Globus pallidus (tissue), 1 donor: ENCODE measurements around the gene FLNA.
"Not testable (repeated sequence)": the region's sequence is repeated elsewhere in the genome, so short reads cannot be mapped to it uniquely, and the experiment has no call there.

ENCODE experiments used
- DNase-seq: peaks from one replicate; pipeline ENCODE4 v3.0.0-alpha.2; 2015; ENCODE audit warnings: low spot score

FLNA gene

DNA sequence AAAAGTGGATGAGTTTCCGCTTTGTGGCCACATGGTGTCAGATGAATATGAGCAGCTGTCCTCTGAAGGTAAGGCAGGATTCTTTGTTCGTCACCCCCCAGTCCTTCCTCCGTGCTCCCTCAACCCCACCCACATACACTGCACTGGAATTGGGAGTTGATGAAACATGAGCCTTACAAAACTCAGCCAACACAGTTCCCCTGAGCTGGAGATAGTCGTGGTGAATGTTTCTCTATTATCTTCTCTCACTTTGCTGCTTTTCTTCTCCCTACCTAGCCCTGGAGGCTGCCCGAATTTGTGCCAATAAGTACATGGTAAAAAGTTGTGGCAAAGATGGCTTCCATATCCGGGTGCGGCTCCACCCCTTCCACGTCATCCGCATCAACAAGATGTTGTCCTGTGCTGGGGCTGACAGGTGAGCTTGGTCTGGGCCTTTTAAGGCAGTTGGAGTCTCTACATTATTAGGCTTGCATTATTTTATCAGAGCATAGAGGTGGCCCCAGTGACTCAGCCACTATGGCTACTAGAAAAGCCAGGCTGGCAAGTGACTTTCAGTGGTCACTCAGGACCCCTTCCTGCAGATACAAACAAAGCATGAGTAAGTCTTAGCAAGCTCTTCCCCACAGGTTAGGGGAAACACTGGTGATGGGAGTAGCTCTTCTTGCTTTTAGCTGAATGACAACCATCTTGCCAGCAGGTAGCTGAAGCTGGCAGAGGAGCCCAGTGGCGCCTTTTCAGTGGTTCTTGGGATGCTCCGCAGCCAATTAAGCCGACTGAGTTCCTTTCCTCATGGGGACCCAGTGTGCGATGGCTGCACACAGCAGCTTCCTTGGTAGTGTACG lies 25.3 kb upstream of the FLNA start:
- DNase-seq: no peak

DNA sequence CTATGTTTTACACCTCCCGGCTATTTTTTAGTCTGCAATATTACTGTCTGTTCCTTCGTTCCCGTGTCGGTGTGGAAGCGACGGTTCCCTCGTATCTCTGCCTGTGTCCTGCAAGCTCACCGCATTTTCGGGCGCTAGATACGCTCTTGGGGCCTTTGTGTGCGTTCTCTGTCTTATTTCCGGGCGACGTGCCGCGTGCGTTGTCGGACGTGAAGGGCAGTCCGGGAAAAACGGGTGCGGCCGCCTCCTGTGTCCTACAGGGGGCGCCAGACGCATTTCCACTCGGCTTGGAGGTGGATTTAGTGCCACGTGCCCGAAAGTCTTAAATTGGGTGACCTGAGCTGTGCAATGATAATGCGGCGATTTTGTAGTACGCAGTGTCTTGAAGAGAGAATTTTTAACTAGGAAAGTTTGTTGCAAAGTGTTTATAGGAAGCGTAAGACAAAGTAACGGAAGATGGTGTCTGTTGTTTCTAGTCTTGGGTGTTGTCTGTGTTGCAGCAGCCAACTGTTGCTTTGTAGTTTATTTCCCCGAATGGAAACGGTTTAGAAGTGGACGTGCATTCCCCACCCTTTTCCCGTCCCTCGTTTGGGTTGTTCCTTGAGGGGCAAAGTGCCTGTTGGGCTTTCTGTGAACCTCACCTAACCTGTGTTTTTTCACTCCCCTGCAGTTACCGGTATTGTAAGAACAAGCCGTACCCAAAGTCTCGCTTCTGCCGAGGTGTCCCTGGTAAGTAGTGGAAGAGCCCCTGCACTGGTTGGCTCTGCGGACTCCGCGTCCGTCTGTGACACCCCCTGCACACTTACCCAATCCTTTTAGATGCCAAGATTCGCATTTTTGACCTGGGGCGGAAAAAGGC lies 24.5 kb upstream of the FLNA start:
- peak; percentile 79 for DNase-seq

DNA sequence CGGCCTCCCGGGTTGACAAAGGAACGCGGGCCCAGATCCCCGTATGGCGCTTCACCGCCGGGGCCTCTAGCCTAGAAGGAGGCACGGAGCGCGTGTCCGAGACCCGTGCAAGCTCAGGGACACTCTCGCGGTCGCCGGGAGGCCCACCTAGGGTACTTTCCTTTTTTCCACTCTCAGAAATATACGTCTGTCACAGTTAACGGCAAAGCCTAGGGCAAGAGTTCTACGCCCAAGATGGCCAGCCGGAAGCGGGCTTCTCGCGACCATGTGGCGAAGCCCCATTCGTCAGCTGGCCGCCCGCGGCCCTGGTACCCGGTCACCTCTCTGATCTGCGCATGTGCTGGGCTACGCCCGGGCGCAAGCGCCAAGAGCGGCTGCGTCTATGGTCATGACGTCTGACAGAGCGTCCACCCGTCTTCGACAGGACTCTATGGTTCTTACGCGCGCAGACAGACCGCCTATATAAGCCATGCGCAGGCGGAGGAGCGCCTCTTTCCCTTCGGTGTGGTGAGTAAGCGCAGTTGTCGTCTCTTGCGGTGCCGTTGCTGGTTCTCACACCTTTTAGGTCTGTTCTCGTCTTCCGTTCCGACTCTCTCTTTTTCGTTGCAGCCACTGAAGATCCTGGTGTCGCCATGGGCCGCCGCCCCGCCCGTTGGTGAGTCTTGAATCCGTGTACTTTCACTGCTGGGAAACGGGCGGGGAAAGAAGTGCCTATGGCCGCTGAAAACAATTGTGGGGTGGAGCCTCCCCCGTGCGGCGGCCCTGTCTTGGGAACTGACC lies 23.6 kb upstream of the FLNA start, which contains the start of gene RPL10:
Gene RPL10 (plus strand): TSS at position 490 of the 780 bp plus-strand sequence. CDS start 143 bp downstream, at position 633.
- DNase-seq: peak; percentile 95

DNA sequence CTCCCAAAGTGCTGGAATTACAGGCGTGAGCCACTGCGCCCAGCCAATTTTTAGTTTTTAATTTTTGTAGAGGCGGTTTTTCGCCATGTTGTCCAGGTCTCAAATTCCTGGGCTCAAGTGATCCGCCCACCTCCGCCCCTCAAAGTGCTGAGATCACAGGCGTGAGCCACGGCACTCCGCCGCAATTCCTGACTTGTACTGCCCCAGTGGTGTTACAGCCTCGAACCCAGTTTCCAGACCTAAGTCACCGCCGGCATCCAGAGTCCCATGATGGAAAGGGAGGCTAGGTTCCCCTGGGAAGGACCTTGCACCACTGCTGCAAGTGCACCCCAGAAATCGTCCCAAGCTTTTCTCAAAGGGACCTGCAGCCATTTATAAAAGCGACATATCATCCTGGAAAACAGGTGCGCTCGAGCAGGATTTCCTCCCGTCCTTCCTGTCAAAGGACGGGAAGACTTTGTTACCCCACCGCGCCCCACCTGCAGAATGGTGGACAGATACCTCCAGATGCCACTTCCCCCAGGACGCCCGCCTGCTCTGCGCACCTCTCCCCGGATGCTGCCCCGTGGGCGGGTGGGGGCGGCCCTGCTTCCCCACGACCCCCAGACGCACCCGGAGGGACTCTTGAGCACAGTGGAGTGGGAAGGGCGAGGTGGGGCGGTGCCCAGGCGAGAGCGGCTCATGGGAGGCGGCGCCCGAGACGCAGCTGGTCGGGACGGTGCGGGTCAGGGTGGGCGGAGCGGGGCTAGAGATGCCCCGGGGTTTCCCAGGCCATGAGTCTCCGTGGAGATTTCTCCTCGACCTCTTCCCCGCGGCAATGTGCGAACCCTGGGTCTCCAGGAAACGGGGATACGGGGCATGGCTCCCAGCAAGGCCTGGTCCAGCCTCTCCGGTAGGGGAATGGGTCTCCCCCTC lies 22.8 kb upstream of the FLNA start:
- peak; percentile 55 for DNase-seq

DNA sequence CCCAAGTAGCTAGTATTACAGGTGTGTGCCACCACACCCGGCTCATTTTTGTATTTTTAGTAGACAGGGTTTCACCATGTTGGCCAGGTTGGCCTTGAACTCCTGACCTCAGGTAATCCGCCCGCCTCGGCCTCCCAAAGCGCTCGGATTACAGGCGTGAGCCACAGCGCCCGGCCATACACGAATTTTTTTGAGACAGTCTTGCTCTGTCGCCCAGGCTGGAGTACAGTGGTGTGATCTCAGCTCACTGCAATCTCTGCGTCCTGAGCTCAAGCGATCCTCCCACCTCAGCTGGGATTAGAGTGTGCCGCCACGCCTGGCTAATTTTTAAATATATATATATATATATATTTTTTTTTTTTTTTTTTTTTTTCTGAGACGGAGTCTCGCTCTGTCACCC lies 21.9 kb upstream of the FLNA start:
- not testable (repeated sequence) for DNase-seq

DNA sequence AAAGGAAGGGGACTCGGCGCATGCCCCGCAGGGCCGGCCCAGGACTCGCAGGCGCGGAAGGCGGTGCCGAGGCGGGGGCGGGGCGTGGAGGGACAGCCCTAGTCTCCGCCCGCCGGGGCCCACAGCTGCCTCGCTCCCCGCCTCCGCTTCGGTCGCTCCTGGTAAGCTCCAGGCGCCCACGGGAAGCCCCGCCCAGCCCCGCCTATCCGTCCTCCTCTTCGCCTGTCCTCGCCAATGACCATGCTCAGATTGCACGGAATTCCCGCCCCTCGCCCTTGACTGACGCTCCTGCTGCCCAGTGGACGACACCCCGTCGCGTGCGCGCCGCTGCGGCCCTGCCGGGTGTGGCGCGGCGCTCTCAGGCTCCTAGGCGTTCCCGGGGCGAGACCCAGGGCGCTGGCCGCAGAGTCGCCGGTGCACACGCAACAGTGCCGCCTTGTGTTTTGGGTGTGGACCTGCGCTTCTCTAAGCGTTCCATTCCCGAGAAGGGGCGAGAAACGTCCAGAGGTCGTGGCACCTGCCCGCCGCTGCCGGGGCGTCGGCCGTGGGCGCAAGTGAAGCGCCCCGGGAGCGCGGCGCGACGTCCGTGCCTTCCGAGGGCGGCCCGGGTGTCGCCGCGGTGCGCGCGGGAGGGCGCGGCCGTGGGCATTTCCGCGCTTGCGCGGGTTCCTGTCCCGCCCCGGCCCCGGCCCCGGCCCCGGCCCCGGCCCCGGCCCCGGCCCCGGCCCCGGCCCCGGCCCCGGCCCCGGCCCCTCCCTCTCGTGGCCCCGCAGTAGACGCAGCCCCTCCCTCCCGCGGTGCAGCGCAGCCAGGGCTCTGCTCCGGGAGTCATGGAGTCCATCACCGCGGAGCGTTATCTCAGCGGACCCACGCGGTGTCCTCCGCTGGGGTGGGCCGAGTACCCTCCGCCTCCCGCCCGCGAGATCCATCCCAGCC lies 15.6 kb upstream of the FLNA start:
- not testable (repeated sequence) for DNase-seq

DNA sequence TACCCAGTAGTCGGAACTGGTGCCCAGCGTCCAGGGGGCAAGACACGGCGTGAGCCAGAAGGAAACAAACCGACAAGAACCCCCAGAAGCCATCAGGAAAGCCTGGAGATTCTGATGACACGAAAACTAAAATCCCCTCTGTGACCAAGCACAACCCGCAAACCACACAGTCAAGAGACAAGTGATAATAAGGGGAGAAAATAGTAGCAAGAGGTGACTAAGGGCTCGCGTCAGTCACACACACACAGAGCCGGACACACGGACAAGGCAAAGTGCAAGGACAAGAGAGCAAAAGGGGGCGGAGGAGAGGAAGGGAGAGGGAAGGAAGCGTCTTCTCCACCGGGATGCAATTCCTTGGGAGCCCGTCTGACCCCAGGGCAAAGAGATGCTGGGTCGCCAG lies 14.2 kb upstream of the FLNA start:
- DNase-seq: not testable (repeated sequence)

DNA sequence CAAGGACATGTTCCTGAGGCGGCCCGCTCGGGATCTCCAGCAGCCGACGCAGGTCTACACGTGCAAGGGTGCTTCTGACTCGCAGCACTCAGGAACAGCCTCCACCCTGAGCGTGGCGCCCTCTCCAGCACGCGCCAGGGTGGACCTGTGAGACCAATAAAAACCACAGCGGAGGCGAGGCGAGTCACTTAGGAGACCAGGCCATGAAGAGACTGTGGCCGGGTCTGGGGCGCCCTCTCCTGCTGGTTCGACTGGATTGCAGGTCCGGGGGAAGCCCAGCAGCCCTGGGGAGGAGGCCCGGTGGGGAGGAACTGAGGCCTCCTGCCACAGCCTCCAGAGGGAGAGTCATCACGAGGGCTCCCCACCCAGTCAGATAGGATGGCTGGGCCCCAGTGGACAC lies 13.7 kb upstream of the FLNA start:
- not testable (repeated sequence) for DNase-seq

DNA sequence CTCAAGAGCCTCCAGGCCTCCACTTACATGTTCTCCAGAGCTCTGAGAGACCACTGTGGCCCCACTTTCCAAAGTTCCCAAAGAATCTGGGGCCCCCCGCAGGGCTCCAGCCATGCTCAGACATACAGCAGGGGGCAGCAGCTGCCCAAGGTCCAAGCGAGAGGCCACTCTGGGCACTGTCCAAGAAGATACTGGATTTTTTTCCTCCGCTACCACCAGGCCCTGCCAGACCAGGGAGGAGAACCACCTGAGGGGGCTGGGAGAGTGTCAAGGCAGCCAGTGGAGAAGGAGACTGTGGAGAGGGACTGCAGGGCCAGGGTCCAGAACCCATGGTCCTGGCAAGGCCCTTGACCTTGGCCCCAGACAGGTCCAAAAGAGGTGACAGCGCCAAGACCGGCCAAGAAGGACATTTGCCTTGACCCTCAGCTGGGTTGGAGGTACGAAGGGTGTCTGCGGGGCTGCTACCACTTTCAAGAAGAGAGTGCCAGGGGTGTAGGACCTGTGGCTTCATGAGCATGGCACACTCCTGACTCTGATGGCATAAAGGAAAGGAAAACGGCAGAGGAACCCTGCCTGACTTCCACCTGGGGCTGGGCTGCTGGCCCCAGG lies 10.0 kb upstream of the FLNA start:
- DNase-seq: no peak

DNA sequence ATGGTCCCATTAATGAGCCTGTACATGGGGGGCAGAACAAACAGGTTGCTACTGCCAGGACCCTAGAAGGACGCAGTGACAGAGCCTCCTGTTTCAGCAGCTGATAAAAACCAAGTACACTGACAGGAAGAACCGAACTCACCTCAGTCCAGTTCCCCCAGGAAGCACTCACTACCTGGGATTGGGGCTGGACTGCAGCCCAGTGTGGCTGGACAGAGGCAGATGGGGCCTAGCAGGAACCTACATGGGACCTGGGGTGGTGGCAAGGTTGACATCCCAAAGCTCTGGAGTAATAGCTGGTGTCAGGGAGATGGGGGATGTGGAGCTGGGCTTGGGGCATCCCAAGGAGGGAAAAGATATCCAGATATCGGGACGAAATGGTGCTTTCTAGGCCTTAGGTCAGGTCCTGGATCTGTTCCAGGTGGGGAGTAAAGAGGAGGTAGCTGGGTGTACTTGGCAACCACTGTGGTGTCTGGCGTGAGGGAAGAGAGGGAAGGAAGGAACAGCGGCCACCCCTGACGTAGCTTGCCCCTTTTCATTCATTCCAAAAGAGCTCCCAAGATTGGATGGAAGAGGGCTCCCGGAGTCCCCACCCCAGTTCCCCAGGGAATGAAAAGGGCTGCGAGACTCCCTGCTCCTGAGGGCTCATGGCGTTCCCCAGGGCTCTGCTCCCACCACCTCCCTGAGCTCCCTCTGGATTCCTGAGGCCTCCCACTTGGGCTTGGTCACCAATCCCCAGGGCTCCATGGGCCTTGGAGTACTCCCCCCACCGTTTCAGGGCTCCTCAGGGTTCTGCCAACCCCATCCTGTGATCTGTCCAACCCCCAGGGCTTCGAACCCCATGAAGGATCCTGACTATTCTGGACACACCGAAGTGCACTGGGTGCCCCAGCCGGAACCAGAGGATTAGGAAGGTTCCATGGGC lies 9.2 kb upstream of the FLNA start:
- DNase-seq: no peak

- DNase-seq: no peak
Measured at GRCh38 chrX:154382483-154383069, 8.1 kb upstream of the FLNA start.

DNA sequence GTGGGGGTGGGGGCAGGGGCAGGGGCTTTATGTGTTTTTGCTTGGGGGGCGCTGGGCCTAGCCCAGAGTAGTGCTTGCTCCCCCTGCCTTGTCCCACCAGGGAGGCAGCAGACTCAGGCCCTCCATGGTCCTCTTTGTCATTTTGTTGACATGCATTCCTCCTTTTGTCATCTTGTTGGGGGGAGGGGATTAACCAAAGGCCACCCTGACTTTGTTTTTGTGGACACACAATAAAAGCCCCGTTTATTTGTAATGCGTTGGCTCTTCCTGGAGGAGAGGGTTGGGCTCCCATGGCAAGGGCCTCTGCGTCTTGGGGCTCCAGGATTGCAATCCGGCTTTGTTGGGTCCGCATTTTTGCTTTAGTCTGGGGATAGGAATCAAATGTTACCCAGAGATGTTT lies 6.8 kb upstream of the FLNA start:
- no peak for DNase-seq

- no peak for DNase-seq
Measured at GRCh38 chrX:154380787-154381186, 6.4 kb upstream of the FLNA start.

- DNase-seq: no peak
Measured at GRCh38 chrX:154380153-154380552, 5.7 kb upstream of the FLNA start.

- no peak for DNase-seq
Measured at GRCh38 chrX:154379569-154379951, 5.1 kb upstream of the FLNA start.

GRCh38 chrX:154378799-154379568 lies 4.5 kb upstream of the FLNA start, which contains the start of gene EMD:
EMD (plus strand) TSS chrX:154379295; CDS start chrX:154379485, 190 bp downstream.
- peak; percentile 96 for DNase-seq
